ENCODE data around the gene LEFTY1. TPM values are rescaled to one million over a fixed set of nuclear protein-coding genes. Genes with fewer than 3 reads are reported as not detected.

LEFTY1 gene
- total and polyA plus RNA-seq, 2 of the 4 experiments (the other 2 are of a cell fraction) = not detected

- ATAC-seq (ENCODE audit: low read depth) (no peak), DNase-seq (no peak)
- H3K4ac ChIP-seq (ENCODE audit: low read depth, low read length) = no peak overlapping the region
- H3K9me1 ChIP-seq (ENCODE audit: insufficient read depth, low read length) = no peaks in the 10 kb centered on the region
- no peak overlapping the region for H2AK5ac ChIP-seq (ENCODE audit: low read depth, low read length)
- no TSS peak for BruUV-seq (replicated peaks)
- no peak overlapping the region for H4K5ac ChIP-seq (ENCODE audit: low read depth, low read length)
- no peaks in the 10 kb centered on the region for H3K79me1 ChIP-seq (ENCODE audit: low read depth in 1 of 2, low read length in 2 of 2)
- no peak overlapping the region for H2BK5ac ChIP-seq (ENCODE audit: low read depth, low read length, poor library complexity, severe bottlenecking)
- no peaks in the 10 kb centered on the region for H3K9me3 ChIP-seq (ENCODE audit: control insufficient read depth, insufficient read depth, low read length)
- TF ChIP-seq MXI1 (IDR thresholded peaks at IDR 0.05; ENCODE audit: borderline replicate concordance, low read depth, low read length) (no peak), CEBPB (IDR thresholded peaks at IDR 0.05; ENCODE audit: low read depth, low read length) (no peak), POLR2A (IDR thresholded peaks at IDR 0.05; ENCODE audit: low read depth, low read length) (no peak), SMC3 (IDR thresholded peaks at IDR 0.05; ENCODE audit: low read depth, low read length) (no peak), RAD21 (IDR thresholded peaks at IDR 0.05; ENCODE audit: low read length) (no peak), FOS (IDR thresholded peaks at IDR 0.05; ENCODE audit: low read depth, low read length) (no peak), RCOR1 (IDR thresholded peaks at IDR 0.05; ENCODE audit: insufficient replicate concordance, low read length) (no peak), MAFK (IDR thresholded peaks at IDR 0.05; ENCODE audit: low read depth, low read length) (no peak), CTCF (conservative IDR thresholded peaks at IDR 0.05; ENCODE audit: low read depth, low read length) (no peak), USF2 (IDR thresholded peaks at IDR 0.05; ENCODE audit: low read depth, low read length) (no peak), RFX5 (IDR thresholded peaks at IDR 0.05; ENCODE audit: low read depth, low read length) (no peak), NFE2L2 (IDR thresholded peaks at IDR 0.05; ENCODE audit: low read depth, low read length) (no peak), MAZ (IDR thresholded peaks at IDR 0.05; ENCODE audit: borderline replicate concordance, low read depth, low read length) (no peak), BHLHE40 (IDR thresholded peaks at IDR 0.05; ENCODE audit: low read depth, low read length) (no peak), CHD1 (IDR thresholded peaks at IDR 0.05; ENCODE audit: low read depth, low read length) (no peak)
- TF ChIP-seq, protein P1, sequence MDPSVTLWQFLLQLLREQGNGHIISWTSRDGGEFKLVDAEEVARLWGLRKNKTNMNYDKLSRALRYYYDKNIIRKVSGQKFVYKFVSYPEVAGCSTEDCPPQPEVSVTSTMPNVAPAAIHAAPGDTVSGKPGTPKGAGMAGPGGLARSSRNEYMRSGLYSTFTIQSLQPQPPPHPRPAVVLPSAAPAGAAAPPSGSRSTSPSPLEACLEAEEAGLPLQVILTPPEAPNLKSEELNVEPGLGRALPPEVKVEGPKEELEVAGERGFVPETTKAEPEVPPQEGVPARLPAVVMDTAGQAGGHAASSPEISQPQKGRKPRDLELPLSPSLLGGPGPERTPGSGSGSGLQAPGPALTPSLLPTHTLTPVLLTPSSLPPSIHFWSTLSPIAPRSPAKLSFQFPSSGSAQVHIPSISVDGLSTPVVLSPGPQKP (IDR thresholded peaks at IDR 0.05; ENCODE audit: borderline replicate concordance, low read depth, low read length) = no peak
- no peak overlapping the region for H3K14ac ChIP-seq (replicated peaks; ENCODE audit: low read depth, low read length)
- no peak overlapping the region for H3K23ac ChIP-seq (ENCODE audit: low read depth, low read length)
- H4K20me1 ChIP-seq (ENCODE audit: insufficient read depth, low read length) = no peaks in the 10 kb centered on the region
- H2BK120ac ChIP-seq (ENCODE audit: low read depth, low read length) = no peak overlapping the region
- no peak overlapping the region for H2AK9ac ChIP-seq (replicated peaks; ENCODE audit: low read depth, low read length, poor library complexity)
- H3K27ac ChIP-seq (ENCODE audit: insufficient read depth, low read length) = no peak overlapping the region
- no peak overlapping the region for H3K56ac ChIP-seq (ENCODE audit: extremely low read depth, insufficient read depth, low read length)
- H2AFZ ChIP-seq (replicated peaks; ENCODE audit: low read length, poor library complexity) = no peak overlapping the region
- H4K91ac ChIP-seq (ENCODE audit: insufficient read depth, low read depth, low read length) = no peak overlapping the region
- intact Hi-C loops (cut with micrococcal nuclease) (no loop called here), in situ Hi-C loops (cut with MboI; ENCODE audit: low sequenced_read_pairs) (no loop called here), dilution Hi-C loops (cut with HindIII; ENCODE audit: low sequenced_read_pairs, unreplicated experiment) (no loop called here)
- ChIA-PET CTCF (interaction anchor here (1.0 kb wide), 1 partner anchor 432 kb away, joined by 3 read pairs; no protein-coding TSS in a partner anchor), POLR2A (ENCODE audit: unreplicated experiment) (interaction anchor here (0.6 kb wide), 1 partner anchor 401 kb away, joined by 3 read pairs; no protein-coding TSS in a partner anchor)
- H3K36me3 ChIP-seq (ENCODE audit: control insufficient read depth, insufficient read depth, low read length) = no peaks in the 10 kb centered on the region
- H3K27me3 ChIP-seq (ENCODE audit: control insufficient read depth, insufficient read depth, low read length) = peaks cover 3% of the 10 kb centered on the region; the same call in 1 of the 2 replicates
- no CpG with 5 or more reads among the region's 6 CpGs for WGBS, 2 experiments (ENCODE audit: extremely low coverage in 2 of 2, insufficient read length in 1 of 2)
- peaks cover 1% of the 10 kb centered on the region; the same call in 1 of the 2 replicates for H3K4me1 ChIP-seq (ENCODE audit: control insufficient read depth, insufficient read depth, low read length)
- no peak overlapping the region for H3K4me2 ChIP-seq (ENCODE audit: low read depth, low read length)
- H2BK15ac ChIP-seq (ENCODE audit: low read depth, low read length) = no peak overlapping the region
- no peak overlapping the region for H3K4me3 ChIP-seq (ENCODE audit: insufficient read depth, low read depth, low read length)
- H4K8ac ChIP-seq (ENCODE audit: low read depth in 2 of 2, low read length in 2 of 2) = no peak overlapping the region
- H3K9ac ChIP-seq (ENCODE audit: low read depth, low read length) = no peak overlapping the region
- H2BK20ac ChIP-seq (ENCODE audit: low read depth, low read length) = no peak overlapping the region
- H3K18ac ChIP-seq (ENCODE audit: low read depth, low read length) = no peak overlapping the region
Measured at GRCh38 chr1:225906467-225906866, 17.5 kb upstream of the LEFTY1 start.
